Muscle layer of duodenum (tissue), 2 donors: ENCODE data around the gene TFF1.
"Not testable (repeated sequence)": the region's sequence is repeated elsewhere in the genome, so short reads cannot be mapped to it uniquely, and the experiment has no call there.

ENCODE experiments used
- H3K27ac ChIP-seq: one replicate; pipeline ENCODE4 v1.7.0; 2013; ENCODE audit warnings: mild to moderate bottlenecking, low read length
- H3K27me3 ChIP-seq: one replicate; pipeline ENCODE4 v1.7.0; 2013; ENCODE audit warnings: low read depth, mild to moderate bottlenecking, control low read depth, low read length
- H3K36me3 ChIP-seq, 2 donors: one replicate each; pipeline ENCODE4 v1.7.0; 2013; ENCODE audit warnings: low read length in 2 of 2, control low read depth in 1 of 2, mild to moderate bottlenecking in 1 of 2; ENCODE audit not compliant: insufficient read depth in 2 of 2, control insufficient read depth in 1 of 2
- H3K4me1 ChIP-seq, 2 donors: one replicate each; pipeline ENCODE4 v1.7.0; 2013; ENCODE audit warnings: low read length in 2 of 2, mild to moderate bottlenecking in 2 of 2, control low read depth in 1 of 2, moderate library complexity in 1 of 2; ENCODE audit not compliant: insufficient read depth in 2 of 2, control insufficient read depth in 1 of 2
- H3K4me3 ChIP-seq, 2 donors: one replicate each; pipeline ENCODE4 v1.7.0; 2013; ENCODE audit warnings: low read length in 2 of 2, low read depth in 1 of 2, mild to moderate bottlenecking in 1 of 2
- H3K9me3 ChIP-seq, 2 donors: one replicate each; pipeline ENCODE4 v1.7.0; 2013; ENCODE audit warnings: low read length in 2 of 2, control low read depth in 1 of 2, mild to moderate bottlenecking in 1 of 2; ENCODE audit not compliant: control insufficient read depth in 1 of 2
- donor health status: healthy.

TFF1 gene

DNA sequence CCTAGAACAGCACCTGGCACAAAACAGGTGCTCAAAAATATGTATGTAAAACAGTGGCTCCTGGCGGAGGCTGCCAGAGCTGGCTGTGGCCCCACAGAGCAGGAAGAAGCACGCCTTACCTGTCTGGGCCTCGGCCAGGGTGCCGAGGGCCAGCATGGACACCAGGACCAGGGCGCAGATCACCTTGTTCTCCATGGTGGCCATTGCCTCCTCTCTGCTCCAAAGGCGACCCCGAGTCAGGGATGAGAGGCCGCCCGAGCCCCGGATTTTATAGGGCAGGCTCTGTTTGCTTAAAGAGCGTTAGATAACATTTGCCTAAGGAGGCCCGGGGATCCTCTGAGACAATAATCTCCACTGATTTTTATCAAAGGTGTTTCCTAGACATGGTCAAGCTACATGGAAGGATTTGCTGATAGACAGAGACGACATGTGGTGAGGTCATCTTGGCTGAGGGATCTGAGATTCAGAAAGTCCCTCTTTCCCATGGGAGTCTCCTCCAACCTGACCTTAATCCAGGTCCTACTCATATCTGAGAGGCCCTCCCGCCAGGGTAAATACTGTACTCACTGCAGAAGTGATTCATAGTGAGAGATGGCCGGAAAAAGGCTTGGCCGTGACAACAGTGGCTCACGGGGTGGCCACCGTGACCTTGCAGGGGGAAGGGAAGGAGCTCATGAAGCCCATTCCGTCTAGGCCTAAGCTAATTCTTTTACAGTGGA, at the start of gene TFF1:
Gene TFF1, minus strand, starts transcription at position 244 of the 719 bp plus-strand sequence. Its CDS starts 40 bp downstream, at position 204.
- Histone ChIP-seq H3K27ac (no peak within 1 kb of the TSS), H3K4me3 (no peak within 1 kb of the TSS), H3K4me1 (no peaks in the 10 kb centered on the region), H3K9me3 (no peaks in the 10 kb centered on the region), H3K36me3 (no peaks in the 10 kb centered on the region), H3K27me3 (peaks cover 5% of the 10 kb centered on the region)

DNA sequence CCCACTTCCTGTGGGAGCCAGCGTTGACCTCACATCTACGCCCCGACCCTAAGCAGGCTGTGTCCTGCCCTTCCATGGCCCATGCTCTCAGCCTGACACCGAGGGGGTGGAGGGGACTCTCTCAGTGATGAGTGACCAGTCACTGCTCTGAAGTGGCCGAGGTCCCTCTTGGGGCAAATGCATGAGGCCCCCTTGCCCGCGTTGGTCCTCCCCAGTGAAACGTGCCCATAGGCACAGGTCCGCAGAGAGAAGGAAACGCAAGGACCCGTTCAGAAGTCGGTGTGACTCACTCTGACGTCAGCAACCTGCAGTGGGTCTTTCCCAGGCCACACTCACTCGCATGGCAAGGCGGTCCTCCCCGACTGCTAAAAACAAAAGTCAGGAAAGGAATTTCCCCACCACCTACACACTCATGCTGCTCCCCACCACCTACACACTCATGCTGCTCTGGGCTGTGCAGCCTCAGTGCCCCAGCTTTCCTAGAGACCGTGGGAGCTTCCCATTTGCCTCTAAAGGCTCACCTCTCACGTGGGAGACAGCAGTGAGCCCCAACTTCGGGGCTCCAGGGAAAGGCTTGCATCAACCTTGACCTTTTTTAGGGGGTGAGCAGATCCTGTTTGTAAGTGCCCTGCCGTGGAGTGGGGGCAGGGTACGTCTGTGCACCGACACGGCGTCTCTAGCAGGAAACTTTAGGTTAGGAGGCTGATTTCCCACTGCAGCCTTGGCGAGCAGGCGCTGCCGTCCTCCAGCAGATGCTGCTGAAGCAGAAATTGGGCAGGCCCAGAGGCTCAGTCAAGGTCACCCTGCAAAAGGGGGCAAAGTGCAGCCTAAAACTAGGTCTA, 48.8 kb upstream of the TFF1 start:
- Histone ChIP-seq H3K27ac (no peak overlapping the region), H3K36me3 (no peaks in the 10 kb centered on the region), H3K4me1 (no peaks in the 10 kb centered on the region), H3K27me3 (no peaks in the 10 kb centered on the region), H3K4me3 (no peak overlapping the region), H3K9me3 (no peaks in the 10 kb centered on the region)

DNA sequence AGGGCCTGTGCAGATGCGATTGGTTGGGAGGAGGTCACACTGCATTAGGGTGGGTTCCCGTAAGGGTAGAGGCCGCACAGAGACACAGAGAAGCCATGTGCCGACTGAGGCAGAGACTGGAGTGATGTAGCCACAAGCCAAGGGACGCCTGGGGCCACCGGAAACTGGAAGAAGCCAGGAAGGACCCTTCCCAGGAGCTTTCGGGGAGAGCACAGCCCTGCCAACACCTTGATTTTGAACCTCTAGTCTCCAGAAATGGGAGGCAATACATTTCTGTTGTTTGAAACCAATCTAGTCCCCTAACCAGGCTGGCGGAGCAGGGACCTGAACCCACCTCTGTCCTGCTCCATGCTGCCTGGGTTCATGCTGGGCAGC, 48.2 kb upstream of the TFF1 start:
- no peaks in the 10 kb centered on the region for H3K4me1 ChIP-seq
- H3K4me3 ChIP-seq, result no peak overlapping the region
- no peaks in the 10 kb centered on the region for H3K27me3 ChIP-seq
- no peak overlapping the region for H3K27ac ChIP-seq
- no peaks in the 10 kb centered on the region for H3K9me3 ChIP-seq
- H3K36me3 ChIP-seq, result no peaks in the 10 kb centered on the region

DNA sequence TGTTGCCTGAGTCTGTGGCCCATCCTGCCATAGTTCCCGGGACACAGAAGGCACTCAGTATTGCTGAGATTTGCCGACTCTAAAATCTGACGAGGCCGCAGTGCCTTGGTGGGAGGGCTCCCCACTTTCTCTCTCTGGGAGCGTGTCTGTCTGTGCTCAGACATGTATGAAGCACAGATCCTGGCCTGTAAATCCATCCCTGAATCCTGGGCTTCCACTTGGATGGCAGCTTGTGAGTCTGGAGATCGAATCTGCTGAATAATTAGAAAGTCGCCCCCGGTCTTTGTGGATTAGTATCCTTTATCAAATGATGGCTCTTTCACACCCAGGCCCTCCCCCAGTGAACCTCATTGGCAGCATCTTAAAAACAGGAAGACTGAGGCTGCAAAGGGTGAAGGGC, 47.7 kb upstream of the TFF1 start:
- H3K27ac ChIP-seq, result no peak overlapping the region
- no peak overlapping the region for H3K4me3 ChIP-seq
- H3K27me3 ChIP-seq, result no peaks in the 10 kb centered on the region
- H3K36me3 ChIP-seq, result no peaks in the 10 kb centered on the region
- no peaks in the 10 kb centered on the region for H3K9me3 ChIP-seq
- H3K4me1 ChIP-seq, result no peaks in the 10 kb centered on the region

DNA sequence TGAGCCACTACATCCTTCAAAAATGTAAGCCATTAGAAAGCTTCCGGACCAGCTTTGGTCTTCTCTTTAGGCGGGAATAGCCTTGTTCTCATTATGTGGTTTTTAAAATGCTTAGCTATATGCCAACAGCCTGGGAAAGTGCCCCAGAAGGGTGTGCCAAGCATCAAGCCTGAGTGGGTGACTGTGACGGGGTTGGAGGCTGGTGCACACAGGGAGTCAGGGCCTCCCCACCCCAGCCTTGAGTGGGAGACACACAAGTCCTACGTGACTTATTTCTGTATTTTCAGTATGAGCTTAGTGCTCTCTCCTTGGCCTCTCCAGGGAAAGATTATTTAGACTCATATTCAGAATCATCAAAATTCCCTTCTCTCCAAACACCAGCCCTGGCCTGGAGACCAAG, 47.2 kb upstream of the TFF1 start:
- Histone ChIP-seq H3K9me3 (no peaks in the 10 kb centered on the region), H3K27ac (no peak overlapping the region), H3K4me1 (no peaks in the 10 kb centered on the region), H3K4me3 (no peak overlapping the region), H3K27me3 (no peaks in the 10 kb centered on the region), H3K36me3 (no peaks in the 10 kb centered on the region)

DNA sequence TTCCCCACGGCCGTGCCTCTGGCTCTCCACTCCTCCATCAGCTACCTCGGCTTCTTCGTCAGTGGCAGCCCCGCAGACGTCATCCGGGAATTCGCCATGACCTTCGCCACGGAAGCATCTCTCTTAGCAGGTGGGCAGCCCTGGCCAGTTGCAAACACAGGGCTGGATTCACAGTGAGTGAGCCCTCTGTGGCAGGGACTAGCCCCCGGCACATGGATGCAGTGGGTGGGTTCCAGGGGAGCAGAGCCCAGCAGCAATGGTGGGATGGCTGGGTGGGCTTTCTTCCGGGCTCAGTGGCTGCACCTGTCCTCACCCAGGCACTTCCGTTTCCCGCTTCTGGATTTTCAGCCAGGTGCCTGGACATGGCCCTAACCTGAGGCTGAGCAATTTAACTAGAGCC, 46.8 kb upstream of the TFF1 start:
- no peak overlapping the region for H3K4me3 ChIP-seq
- no peaks in the 10 kb centered on the region for H3K36me3 ChIP-seq
- no peaks in the 10 kb centered on the region for H3K27me3 ChIP-seq
- H3K9me3 ChIP-seq, result no peaks in the 10 kb centered on the region
- H3K4me1 ChIP-seq, result no peaks in the 10 kb centered on the region
- H3K27ac ChIP-seq, result no peak overlapping the region

DNA sequence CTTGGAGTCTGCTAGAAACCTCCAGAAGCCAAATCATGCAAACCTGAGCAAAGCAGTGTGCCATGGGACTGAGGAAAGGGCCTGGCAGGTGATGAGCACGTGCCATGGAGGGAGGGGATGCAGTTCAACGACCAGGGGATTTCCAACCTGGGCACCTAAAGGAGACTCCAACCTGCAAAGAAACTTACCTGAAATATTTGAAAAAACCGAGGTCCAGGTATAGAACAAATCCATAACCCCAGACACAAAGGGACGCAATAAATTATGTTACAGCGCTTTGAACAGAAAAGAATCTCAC, 46.2 kb upstream of the TFF1 start:
- H3K27me3 ChIP-seq, result no peaks in the 10 kb centered on the region
- no peaks in the 10 kb centered on the region for H3K9me3 ChIP-seq
- H3K36me3 ChIP-seq, result no peaks in the 10 kb centered on the region
- no peaks in the 10 kb centered on the region for H3K4me1 ChIP-seq
- H3K4me3 ChIP-seq, result no peak overlapping the region
- no peak overlapping the region for H3K27ac ChIP-seq

DNA sequence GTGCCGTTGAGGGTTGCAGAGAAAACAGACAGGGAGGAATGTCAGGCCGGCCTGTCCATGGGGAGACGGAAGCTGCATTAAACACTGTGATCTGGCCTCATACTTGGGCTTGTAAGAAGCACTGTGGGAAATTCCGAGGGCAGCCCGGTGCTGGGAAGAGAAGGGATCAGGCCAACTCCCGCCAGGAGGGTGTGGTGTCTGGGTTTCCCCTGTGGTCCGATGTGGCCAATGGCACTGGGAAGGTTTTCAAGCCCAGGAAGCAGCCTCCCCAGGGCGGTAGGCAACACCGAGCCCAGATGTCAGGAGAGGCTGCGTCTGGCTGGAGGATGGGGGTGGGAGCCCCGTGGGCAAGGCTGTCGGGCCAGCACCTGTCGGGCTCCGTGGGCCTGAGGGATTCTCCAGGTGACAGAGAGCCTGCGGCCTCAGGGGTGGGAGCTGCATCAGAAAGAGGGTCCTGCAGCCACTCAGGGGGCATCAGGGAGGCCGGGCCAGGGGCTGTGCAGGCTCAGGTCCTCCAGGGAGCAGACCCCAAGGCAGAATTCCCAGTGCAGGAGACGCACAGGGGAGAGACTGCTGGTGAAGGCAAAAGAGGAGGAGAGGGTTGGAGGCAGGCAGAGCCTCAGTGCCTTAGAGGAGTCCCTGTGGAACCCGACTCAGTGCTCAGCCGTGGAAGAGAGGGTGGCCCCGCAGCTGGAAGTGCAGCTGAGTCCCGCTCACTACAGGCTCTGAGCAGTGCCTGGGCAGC, 45.7 kb upstream of the TFF1 start:
- no peaks in the 10 kb centered on the region for H3K27me3 ChIP-seq
- H3K4me1 ChIP-seq, result no peaks in the 10 kb centered on the region
- no peak overlapping the region for H3K4me3 ChIP-seq
- no peaks in the 10 kb centered on the region for H3K36me3 ChIP-seq
- H3K9me3 ChIP-seq, result no peaks in the 10 kb centered on the region
- no peak overlapping the region for H3K27ac ChIP-seq

DNA sequence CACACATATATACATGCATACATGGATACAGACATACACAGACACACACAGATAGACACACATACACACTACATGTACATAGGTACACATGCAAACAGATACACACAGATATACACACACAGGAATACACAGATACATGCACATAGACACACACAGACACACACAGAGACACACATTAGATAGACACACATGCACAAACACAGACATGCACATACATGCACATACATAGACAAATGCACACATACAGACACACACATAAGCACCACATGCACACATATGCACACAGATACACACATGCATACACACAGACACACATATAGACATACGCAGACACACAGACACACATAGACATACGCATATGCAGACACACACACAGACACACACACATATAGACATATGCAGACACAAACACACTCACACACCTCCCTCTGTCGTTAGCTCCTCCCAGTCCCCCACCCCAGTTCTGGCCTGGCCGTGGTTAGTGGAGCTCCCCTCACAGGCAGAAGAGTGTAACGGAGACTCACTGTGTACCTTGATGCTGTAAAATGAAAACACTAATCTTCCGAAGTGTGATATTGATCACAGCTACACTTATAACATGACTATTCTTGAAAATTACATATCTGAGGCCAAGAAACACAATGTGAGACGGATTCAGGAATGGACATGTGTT, 45.0 kb upstream of the TFF1 start:
- Histone ChIP-seq H3K4me1 (no peaks in the 10 kb centered on the region), H3K9me3 (no peaks in the 10 kb centered on the region), H3K4me3 (no peak overlapping the region), H3K27ac (no peak overlapping the region), H3K27me3 (no peaks in the 10 kb centered on the region), H3K36me3 (no peaks in the 10 kb centered on the region)

DNA sequence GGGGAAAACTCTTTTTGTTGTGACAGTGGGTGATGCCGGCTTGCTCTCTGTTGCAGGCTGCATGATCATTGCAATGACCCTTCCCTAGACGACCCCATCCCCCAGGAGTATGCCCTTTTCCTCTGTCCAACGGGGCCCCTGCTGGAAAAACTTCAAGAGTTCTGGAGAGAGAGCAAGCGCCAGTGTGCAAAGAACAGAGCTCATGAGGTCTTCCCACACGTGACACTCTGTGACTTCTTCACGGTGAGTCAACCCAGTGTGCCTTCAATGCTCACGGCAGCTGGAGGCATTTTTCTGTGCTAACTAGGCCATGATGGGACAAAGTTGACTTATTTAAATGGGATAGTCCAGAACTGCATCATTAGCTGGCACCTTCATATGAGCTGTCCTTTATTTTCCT, 43.0 kb upstream of the TFF1 start:
- Histone ChIP-seq H3K27ac (no peak overlapping the region), H3K4me1 (no peaks in the 10 kb centered on the region), H3K9me3 (no peaks in the 10 kb centered on the region), H3K4me3 (no peak overlapping the region), H3K27me3 (no peaks in the 10 kb centered on the region), H3K36me3 (no peaks in the 10 kb centered on the region)

DNA sequence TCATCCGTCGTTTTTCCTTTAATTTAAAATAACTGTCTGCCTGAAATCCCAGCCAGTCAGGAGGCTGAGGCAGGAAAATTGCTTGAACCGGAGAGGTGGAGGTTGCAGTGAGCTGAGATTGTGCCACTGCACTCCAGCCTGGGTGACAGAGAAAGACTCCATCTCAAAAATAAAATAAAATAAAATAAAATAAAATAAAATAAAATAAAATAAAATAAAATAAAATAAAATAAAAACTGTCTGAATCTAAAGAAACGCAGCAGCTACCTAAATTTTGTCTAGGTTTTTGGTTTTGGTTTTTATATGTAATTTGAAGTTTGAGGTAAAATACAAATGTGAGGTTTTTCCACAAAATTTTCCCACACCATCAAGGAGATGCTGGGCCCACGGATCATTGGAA, 42.4 kb upstream of the TFF1 start:
- not testable (repeated sequence) for H3K36me3 ChIP-seq, H3K27me3 ChIP-seq, H3K9me3 ChIP-seq, H3K4me3 ChIP-seq, H3K4me1 ChIP-seq, H3K27ac ChIP-seq
